GM23338 (cell line): ENCODE data around the gene EFHC2.

Experiments used
- CREB1 ChIP-seq: fragments of 250-450 bp; sonication (Bioruptor Pico); IDR thresholded peaks from 2 replicates; pipeline ENCODE4 v1.5.0; 2020; ENCODE audit warnings: low read depth, mild to moderate bottlenecking, moderate library complexity
- CTCF ChIP-seq, 2 experiments: fragments of 200-600 bp in 1 of 2; sonication (generic) in 1 of 2; conservative IDR thresholded peaks; 2 replicates each; pipeline versions ENCODE4 v1.5.1 to v1.6.1; 2016 to 2017; ENCODE audit warnings: antibody characterized with exemption in 2 of 2, low read depth in 2 of 2, mild to moderate bottlenecking in 2 of 2, moderate library complexity in 1 of 2
- EZH2 ChIP-seq: fragments of 200-600 bp; sonication (generic); IDR thresholded peaks from one replicate; pipeline ENCODE4 v1.8.0; 2017; ENCODE audit warnings: antibody characterized with exemption, mild to moderate bottlenecking, low read depth; ENCODE audit not compliant: unreplicated experiment
- EZH2phosphoT487 ChIP-seq: fragments of 200-600 bp; sonication (generic); IDR thresholded peaks from one replicate; pipeline ENCODE4 v1.8.1; 2018; ENCODE audit warnings: antibody characterized with exemption; ENCODE audit not compliant: unreplicated experiment
- JUNB ChIP-seq: IDR thresholded peaks from one replicate; pipeline ENCODE4 v1.6.1; 2016; ENCODE audit warnings: antibody characterized with exemption; ENCODE audit not compliant: unreplicated experiment
- NANOG ChIP-seq: IDR thresholded peaks from 2 replicates; pipeline ENCODE4 v1.6.1; 2016; ENCODE audit warnings: antibody characterized with exemption, borderline replicate concordance
- TF ChIP-seq, protein P1 (sequence below): IDR thresholded peaks from one replicate; pipeline ENCODE4 v1.6.1; 2018; ENCODE audit warnings: antibody characterized with exemption; ENCODE audit not compliant: unreplicated experiment

DNA sequence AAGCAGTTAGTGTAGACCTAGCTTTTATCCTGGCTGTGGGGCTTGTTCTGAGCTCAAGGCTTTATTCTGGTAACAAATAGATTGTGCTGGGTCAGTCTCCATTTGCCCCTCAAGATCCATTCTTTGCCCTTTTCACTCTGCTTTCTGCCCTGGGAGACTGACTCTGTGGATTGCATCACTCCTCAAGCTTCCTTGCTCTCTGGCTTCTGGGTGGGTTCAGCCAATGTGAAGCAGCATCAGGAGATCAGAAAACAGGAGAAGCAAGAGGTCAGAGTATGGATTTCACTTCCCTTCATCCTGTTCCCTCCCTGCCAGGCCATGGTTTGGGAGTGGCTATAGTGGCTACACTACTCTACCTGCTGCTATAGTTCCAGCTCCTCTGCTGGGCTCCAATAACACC is 186.2 kb downstream of the EFHC2 start:
- TF ChIP-seq CREB1 (CRISPR knock-in tag) (no peak), CTCF (conservative IDR thresholded peaks at IDR 0.05; ENCODE audit: low read depth in 2 of 2) (no peak), NANOG (no peak), EZH2 (no peak), JUNB (no peak), EZH2phosphoT487 (no peak)
- TF ChIP-seq, protein P1, sequence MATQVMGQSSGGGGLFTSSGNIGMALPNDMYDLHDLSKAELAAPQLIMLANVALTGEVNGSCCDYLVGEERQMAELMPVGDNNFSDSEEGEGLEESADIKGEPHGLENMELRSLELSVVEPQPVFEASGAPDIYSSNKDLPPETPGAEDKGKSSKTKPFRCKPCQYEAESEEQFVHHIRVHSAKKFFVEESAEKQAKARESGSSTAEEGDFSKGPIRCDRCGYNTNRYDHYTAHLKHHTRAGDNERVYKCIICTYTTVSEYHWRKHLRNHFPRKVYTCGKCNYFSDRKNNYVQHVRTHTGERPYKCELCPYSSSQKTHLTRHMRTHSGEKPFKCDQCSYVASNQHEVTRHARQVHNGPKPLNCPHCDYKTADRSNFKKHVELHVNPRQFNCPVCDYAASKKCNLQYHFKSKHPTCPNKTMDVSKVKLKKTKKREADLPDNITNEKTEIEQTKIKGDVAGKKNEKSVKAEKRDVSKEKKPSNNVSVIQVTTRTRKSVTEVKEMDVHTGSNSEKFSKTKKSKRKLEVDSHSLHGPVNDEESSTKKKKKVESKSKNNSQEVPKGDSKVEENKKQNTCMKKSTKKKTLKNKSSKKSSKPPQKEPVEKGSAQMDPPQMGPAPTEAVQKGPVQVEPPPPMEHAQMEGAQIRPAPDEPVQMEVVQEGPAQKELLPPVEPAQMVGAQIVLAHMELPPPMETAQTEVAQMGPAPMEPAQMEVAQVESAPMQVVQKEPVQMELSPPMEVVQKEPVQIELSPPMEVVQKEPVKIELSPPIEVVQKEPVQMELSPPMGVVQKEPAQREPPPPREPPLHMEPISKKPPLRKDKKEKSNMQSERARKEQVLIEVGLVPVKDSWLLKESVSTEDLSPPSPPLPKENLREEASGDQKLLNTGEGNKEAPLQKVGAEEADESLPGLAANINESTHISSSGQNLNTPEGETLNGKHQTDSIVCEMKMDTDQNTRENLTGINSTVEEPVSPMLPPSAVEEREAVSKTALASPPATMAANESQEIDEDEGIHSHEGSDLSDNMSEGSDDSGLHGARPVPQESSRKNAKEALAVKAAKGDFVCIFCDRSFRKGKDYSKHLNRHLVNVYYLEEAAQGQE, result no peak
